K562 (cell line): Measurements from ENCODE around the gene PAPOLB. TPM values are rescaled to one million over a fixed set of nuclear protein-coding genes. Genes with fewer than 3 reads are reported as not detected.

ENCODE experiments used
- ATAC-seq: fragments of 200-7000 bp; cut with Tn5 transposase; 3 replicates; pipeline ENCODE4 v1.9.1; 2020; ENCODE audit warnings: moderate library complexity
- BruUV-seq: library from RNA; stranded (reverse); fragments of 400-500 nt; replicated peaks from 2 replicates; lab custom pipeline; 2021; lab: Mats Ljungman, UMichigan
- CTCF ChIA-PET: fragments of 300-600 bp; formaldehyde crosslinking; extraction: SDS; loops from one replicate; lab custom pipeline; 2021; ENCODE audit warnings: low intra/inter-chr PET ratio; lab: Yijun Ruan, JAX
- POLR2A ChIA-PET: fragments of 300-600, 350-650 bp; sonication (Branson Sonifier 250); formaldehyde crosslinking; extraction: SDS; loops from one replicate; lab custom pipeline; 2021; ENCODE audit warnings: antibody characterized with exemption, inconsistent platforms; lab: Yijun Ruan, JAX
- DNase-seq, 4 experiments: peaks; one replicate each; pipeline versions ENCODE4 v3.0.0 to v3.0.0-alpha.2; 2011 to 2018; ENCODE audit warnings: low spot score in 3 of 4, mixed read lengths in 3 of 4; ENCODE audit errors: extremely low read depth in 1 of 4
- FAIRE-seq: peaks from 2 replicates; lab custom pipeline; 2011; peaks lifted over from hg19 to GRCh38; lab: Jason Lieb, UNC
- H2AFZ ChIP-seq: 2 replicates; pipeline ENCODE4 v1.6.0; 2011; ENCODE audit warnings: low read depth, low read length, control low read depth, inconsistent platforms
- H3K27ac ChIP-seq: fragments of 200-600 bp; 3 replicates; pipeline ENCODE4 v1.8.0; 2011; ENCODE audit warnings: low read depth, mild to moderate bottlenecking, control low read depth, inconsistent platforms, low read length, moderate library complexity, mixed read lengths; ENCODE audit errors: extremely low read depth
- H3K27me3 ChIP-seq, 2 experiments: fragments of 300-600 bp in 1 of 2; 2 replicates in 1 of 2; 3 replicates in 1 of 2; pipeline versions ENCODE4 v1.6.0 to v1.8.0; 2011; ENCODE audit warnings: inconsistent platforms in 2 of 2, low read length in 2 of 2, mild to moderate bottlenecking in 1 of 2, mixed read lengths in 1 of 2, moderate library complexity in 1 of 2; ENCODE audit not compliant: control insufficient read depth in 2 of 2, insufficient read depth in 2 of 2
- H3K36me3 ChIP-seq: fragments of 300-600 bp; 3 replicates; pipeline ENCODE4 v1.8.0; 2011; ENCODE audit warnings: mild to moderate bottlenecking, low read length, inconsistent platforms; ENCODE audit not compliant: control insufficient read depth, insufficient read depth
- H3K4me1 ChIP-seq, 2 experiments: fragments of 200-600 bp in 1 of 2; replicated peaks in 1 of 2; 2 replicates in 1 of 2; 3 replicates in 1 of 2; pipeline versions ENCODE4 v1.5.1 to v1.8.0; 2011; ENCODE audit warnings: inconsistent platforms in 2 of 2, low read length in 2 of 2, mild to moderate bottlenecking in 1 of 2, mixed read lengths in 1 of 2, moderate library complexity in 1 of 2; ENCODE audit not compliant: control insufficient read depth in 2 of 2, insufficient read depth in 2 of 2
- H3K4me2 ChIP-seq: 2 replicates; pipeline ENCODE4 v1.6.1; 2011; ENCODE audit warnings: low read length, control low read depth, inconsistent platforms, mixed read lengths; ENCODE audit not compliant: insufficient read depth
- H3K4me3 ChIP-seq: fragments of 200-600 bp; sonication (generic), shearing (Covaris generic); 2 replicates; pipeline ENCODE4 v1.5.1; 2016; ENCODE audit warnings: control low read depth, inconsistent platforms
- H3K79me2 ChIP-seq: fragments of 200-600 bp; 3 replicates; pipeline ENCODE4 v1.8.0; 2011; ENCODE audit warnings: low read length, inconsistent platforms; ENCODE audit not compliant: control insufficient read depth, insufficient read depth
- H3K9ac ChIP-seq, 2 experiments: 2 replicates each; pipeline versions ENCODE4 v1.6.0 to v1.6.1; 2011; ENCODE audit warnings: low read depth in 2 of 2, low read length in 2 of 2, control low read depth in 1 of 2, inconsistent platforms in 1 of 2, mild to moderate bottlenecking in 1 of 2, mixed read lengths in 1 of 2; ENCODE audit not compliant: insufficient read depth in 1 of 2
- H3K9me1 ChIP-seq: one replicate; pipeline ENCODE4 v1.6.0; 2011; ENCODE audit warnings: inconsistent platforms, mild to moderate bottlenecking, low read length, moderate library complexity; ENCODE audit not compliant: control insufficient read depth, insufficient read depth
- H3K9me3 ChIP-seq: replicated peaks from 2 replicates; pipeline ENCODE4 v1.5.1; 2011; ENCODE audit warnings: low read depth, low read length, inconsistent platforms; ENCODE audit not compliant: control insufficient read depth, insufficient read depth
- H4K20me1 ChIP-seq: replicated peaks from 2 replicates; pipeline ENCODE4 v1.6.1; 2011; ENCODE audit warnings: low read length, inconsistent platforms, mixed read lengths; ENCODE audit not compliant: control insufficient read depth, insufficient read depth
- MCM2 ChIP-seq: fragments of 450-650 bp; IDR thresholded peaks from 2 replicates; pipeline ENCODE4 v1.6.1; 2017; ENCODE audit warnings: low read depth, mild to moderate bottlenecking
- MTA2 ChIP-seq: fragments of 450-650 bp; IDR thresholded peaks from 2 replicates; pipeline ENCODE4 v1.6.1; 2016; ENCODE audit warnings: low read depth
- MTF1 ChIP-seq: fragments of 250-450 bp; sonication (Bioruptor Pico); IDR thresholded peaks from 2 replicates; pipeline ENCODE4 v1.9.0; 2021; ENCODE audit warnings: moderate library complexity, mild to moderate bottlenecking, inconsistent platforms, borderline replicate concordance
- SFPQ ChIP-seq: fragments of 200-400 bp; formaldehyde crosslinking; IDR thresholded peaks from 2 replicates; pipeline ENCODE4 v1.6.1; 2017; ENCODE audit warnings: mild to moderate bottlenecking, low read depth, low read length, moderate library complexity
- TOE1 ChIP-seq, 2 experiments: fragments of 450-650 bp in 1 of 2; sonication (generic) in 1 of 2; formaldehyde crosslinking in 1 of 2; IDR thresholded peaks; 2 replicates each; pipeline versions ENCODE4 v1.7.1 to v1.8.0; 2016 to 2022; ENCODE audit warnings: borderline replicate concordance in 2 of 2, mild to moderate bottlenecking in 2 of 2, antibody characterized with exemption in 1 of 2, inconsistent platforms in 1 of 2, low read depth in 1 of 2, missing genetic modification reagents in 1 of 2, moderate library complexity in 1 of 2
- U2AF2 ChIP-seq: fragments of 200-400 bp; formaldehyde crosslinking; optimal IDR thresholded peaks from 2 replicates; pipeline ENCODE3; 2017; ENCODE audit warnings: low read depth, mild to moderate bottlenecking, low read length
- VEZF1 ChIP-seq: fragments of 200-800 bp; sonication (Bioruptor generic); IDR thresholded peaks from 2 replicates; pipeline ENCODE4 v1.6.1; 2017; ENCODE audit warnings: missing genetic modification characterization, missing compliant biosample characterization
- ZBTB34 ChIP-seq: fragments of 250-450 bp; sonication (Bioruptor Pico); IDR thresholded peaks from 2 replicates; pipeline ENCODE4 v1.8.0; 2021; ENCODE audit warnings: mild to moderate bottlenecking, moderate library complexity
- ZBTB9 ChIP-seq: fragments of 450-650 bp; formaldehyde crosslinking; IDR thresholded peaks from 2 replicates; pipeline ENCODE4 v1.4.0; 2020; ENCODE audit warnings: mild to moderate bottlenecking, moderate library complexity
- ZFX ChIP-seq: sonication (generic); formaldehyde crosslinking; IDR thresholded peaks from 2 replicates; pipeline ENCODE4 v1.8.0; 2022; ENCODE audit warnings: mild to moderate bottlenecking, missing genetic modification reagents, moderate library complexity
- WGBS: fragments of 100-300 bp; shearing (Covaris generic); methylation state at CpG from one replicate; pipeline ENCODE4 v1.1.6; 2016; ENCODE audit warnings: low coverage, mixed read lengths; ENCODE audit not compliant: insufficient coverage; ENCODE audit errors: missing lambda C conversion rate; 5-methylcytosine and 5-hydroxymethylcytosine counted together
- in situ Hi-C: fragments of 300-500 bp; cut with MboI; formaldehyde crosslinking; loops from 4 replicates; pipeline ENCODE4 v1.15.0; 2018; ENCODE audit warnings: inconsistent platforms, mixed read lengths
- intact Hi-C: fragments of 100-400 bp; cut with micrococcal nuclease; formaldehyde crosslinking; loops from 2 replicates; pipeline ENCODE4 v1.14.2; 2022
- polyA plus RNA-seq, 8 experiments: library from polyadenylated mRNA; depleted of rRNA in 4 of 8; stranded (reverse) in 5 of 8; unstranded in 3 of 8; fragments of >200 nt; fragmentation: Nextera tagmentation in 2 of 8; fragmentation: Illumina TruSeq in 1 of 8; extraction: Ambion mirVana in 2 of 8; extraction: Trizol in 1 of 8; gene quantifications; 2 replicates each; pipeline versions ENCODE4 v1.2.1 to v1.2.3, GENCODE V29; 2011 to 2014; ENCODE audit warnings: inconsistent platforms in 1 of 8, missing spikeins in 1 of 8
- total RNA-seq, 7 experiments: library from RNA; depleted of rRNA in 6 of 7; stranded (reverse); fragments of >200 nt in 6 of 7; fragmentation: Illumina TruSeq in 2 of 7; extraction: Trizol in 2 of 7; gene quantifications; 2 replicates each; pipeline versions ENCODE4 v1.2.1 to v1.2.3, GENCODE V29; 2011 to 2021; ENCODE audit warnings: low replicate concordance in 1 of 7
- TF ChIP-seq, protein P1 (sequence below): fragments of 250-450 bp; sonication (Bioruptor Pico); IDR thresholded peaks from 2 replicates; pipeline ENCODE4 v1.5.0; 2020; ENCODE audit warnings: mild to moderate bottlenecking

The PAPOLB gene
- total and polyA plus RNA-seq, 9 of the 15 experiments (the other 6 are each of a cell fraction or from before 2014, with no cell fraction given) = 0.04 to 0.33 (median 0.16) TPM; not detected in 4

DNA sequence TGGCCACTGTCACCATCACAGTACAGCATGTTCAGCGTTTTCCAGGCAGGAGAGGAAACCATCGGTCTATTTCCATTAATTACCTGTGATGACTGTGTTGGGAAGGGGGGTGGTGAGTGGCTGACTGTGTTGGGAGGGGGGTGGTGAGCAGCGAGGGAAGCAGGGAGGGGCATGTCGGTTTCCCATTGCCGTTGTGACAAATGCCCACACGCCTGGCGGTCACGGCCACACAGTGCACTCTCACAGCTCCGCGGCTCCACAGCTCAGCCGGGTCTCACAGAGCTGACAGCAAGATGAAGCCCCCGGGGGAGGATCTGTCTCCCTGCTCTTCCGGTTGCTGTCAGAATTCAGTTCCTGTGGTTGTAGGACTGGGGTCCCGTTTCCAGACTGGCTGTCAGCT, 47.4 kb downstream of the PAPOLB start:
- POLR2A ChIA-PET = no interaction called here
- intact Hi-C loops (no loop called here), in situ Hi-C loops (no loop called here)
- ATAC-seq (no peak), DNase-seq (no peak), FAIRE-seq (no peak)
- Histone ChIP-seq H2AFZ (no peak overlapping the region), H3K36me3 (no peaks in the 10 kb centered on the region), H3K4me2 (no peak overlapping the region), H3K4me3 (no peak overlapping the region), H3K27me3 (no peaks in the 10 kb centered on the region), H4K20me1 (no peaks in the 10 kb centered on the region), H3K27ac (no peak overlapping the region), H3K4me1 (peaks cover 0 to 32% of the 10 kb centered on the region in 2 experiments; a peak in 2 of 5 replicates), H3K9me3 (no peaks in the 10 kb centered on the region), H3K9me1 (no peaks in the 10 kb centered on the region), H3K79me2 (no peaks in the 10 kb centered on the region), H3K9ac (no peak overlapping the region)
- BruUV-seq = no TSS peak
- CTCF ChIA-PET = no interaction called here
- WGBS = 65% methylated on average over 5 of the region's 14 CpGs
- TF ChIP-seq, protein P1, sequence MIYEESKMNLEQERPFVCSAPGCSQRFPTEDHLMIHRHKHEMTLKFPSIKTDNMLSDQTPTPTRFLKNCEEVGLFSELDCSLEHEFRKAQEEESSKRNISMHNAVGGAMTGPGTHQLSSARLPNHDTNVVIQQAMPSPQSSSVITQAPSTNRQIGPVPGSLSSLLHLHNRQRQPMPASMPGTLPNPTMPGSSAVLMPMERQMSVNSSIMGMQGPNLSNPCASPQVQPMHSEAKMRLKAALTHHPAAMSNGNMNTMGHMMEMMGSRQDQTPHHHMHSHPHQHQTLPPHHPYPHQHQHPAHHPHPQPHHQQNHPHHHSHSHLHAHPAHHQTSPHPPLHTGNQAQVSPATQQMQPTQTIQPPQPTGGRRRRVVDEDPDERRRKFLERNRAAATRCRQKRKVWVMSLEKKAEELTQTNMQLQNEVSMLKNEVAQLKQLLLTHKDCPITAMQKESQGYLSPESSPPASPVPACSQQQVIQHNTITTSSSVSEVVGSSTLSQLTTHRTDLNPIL = no peak
- TF ChIP-seq MTA2 = no peak
- TF ChIP-seq ZBTB34 (CRISPR knock-in tag) = no peak
- no peak for TF ChIP-seq MTF1 (CRISPR knock-in tag)
- TF ChIP-seq MCM2 = no peak
- TF ChIP-seq U2AF2 = no peak
- no peak for TF ChIP-seq TOE1 (IDR thresholded peaks at IDR 0.05; ENCODE audit: borderline replicate concordance)
- no peak for TF ChIP-seq TOE1 (CRISPR knock-in tag; IDR thresholded peaks at IDR 0.05; ENCODE audit: borderline replicate concordance, low read depth)
- TF ChIP-seq ZFX = no peak
- TF ChIP-seq SFPQ = no peak
- TF ChIP-seq ZBTB9 (CRISPR knock-in tag) = no peak
- no peak for TF ChIP-seq VEZF1 (CRISPR knock-in tag)
